CD4-positive, CD25-positive, alpha-beta regulatory T cell (primary cell): ENCODE measurements around the gene TENM4. TPM values are rescaled to one million over a fixed set of nuclear protein-coding genes. Genes with fewer than 3 reads are reported as not detected.
A peak's percentile ranks its signal among the peaks of the same experiment; 100 is the strongest.

ENCODE experiments used
- ATAC-seq, 2 donors: fragments of 150-1000 bp; cut with Tn5 transposase; one replicate each; pipeline ENCODE4 v1.10.0; 2021; ENCODE audit warnings: low read depth in 2 of 2, moderate number of reproducible peaks in 2 of 2, moderate library complexity in 1 of 2
- DNase-seq, 3 donors: peaks; one replicate each; pipeline versions ENCODE4 v3.0.0 to v3.0.0-alpha.2; 2012 to 2022; ENCODE audit warnings: mixed read lengths in 1 of 3
- H3K27ac ChIP-seq: one replicate; pipeline ENCODE4 v1.7.0; 2013; ENCODE audit warnings: mild to moderate bottlenecking, low read length; ENCODE audit not compliant: insufficient read depth, poor library complexity, severe bottlenecking
- H3K27me3 ChIP-seq: one replicate; pipeline ENCODE4 v1.7.0; 2013; ENCODE audit warnings: low read length; ENCODE audit not compliant: control insufficient read depth, insufficient read depth
- H3K36me3 ChIP-seq: one replicate; pipeline ENCODE4 v1.7.0; 2013; ENCODE audit warnings: mild to moderate bottlenecking, low read length, moderate library complexity; ENCODE audit not compliant: control insufficient read depth, insufficient read depth
- H3K4me1 ChIP-seq: 2 replicates; pipeline ENCODE4 v1.7.0; 2013; ENCODE audit warnings: mild to moderate bottlenecking, low read length; ENCODE audit not compliant: insufficient read depth, control insufficient read depth, poor library complexity, severe bottlenecking
- H3K4me3 ChIP-seq: one replicate; pipeline ENCODE4 v1.7.0; 2013; ENCODE audit warnings: low read depth, mild to moderate bottlenecking, low read length, moderate library complexity
- H3K9me3 ChIP-seq, 2 experiments: 1 replicate in 1 of 2; 2 replicates in 1 of 2; pipeline ENCODE4 v1.7.0; 2013; ENCODE audit warnings: low read length in 2 of 2, mild to moderate bottlenecking in 1 of 2, moderate library complexity in 1 of 2; ENCODE audit not compliant: control insufficient read depth in 2 of 2
- H3K27ac Mint-ChIP-seq, 3 donors: one replicate each; pipeline ENCODE4 v1.8.0; 2020 to 2022; ENCODE audit warnings: mild to moderate bottlenecking in 3 of 3, mixed read lengths in 3 of 3, moderate library complexity in 2 of 3
- H3K27me3 Mint-ChIP-seq: one replicate; pipeline ENCODE4 v1.8.0; 2022; ENCODE audit warnings: mild to moderate bottlenecking, mixed read lengths
- H3K36me3 Mint-ChIP-seq: one replicate; pipeline ENCODE4 v1.8.0; 2020; ENCODE audit warnings: mixed read lengths
- H3K4me1 Mint-ChIP-seq, 4 donors: one replicate each; pipeline ENCODE4 v1.8.0; 2020 to 2022; ENCODE audit warnings: mixed read lengths in 4 of 4, mild to moderate bottlenecking in 1 of 4
- H3K4me3 Mint-ChIP-seq, 4 donors: one replicate each; pipeline ENCODE4 v1.8.0; 2020 to 2022; ENCODE audit warnings: mild to moderate bottlenecking in 4 of 4, mixed read lengths in 4 of 4, moderate library complexity in 3 of 4
- H3K9me3 Mint-ChIP-seq, 7 donors: one replicate each; pipeline ENCODE4 v1.8.0; 2020 to 2022; ENCODE audit warnings: mixed read lengths in 7 of 7, mild to moderate bottlenecking in 3 of 7, moderate library complexity in 2 of 7
- polyA plus RNA-seq, 4 donors: library from polyadenylated mRNA; unstranded; fragments of 300-500 nt; fragmentation: Illumina TruSeq; gene quantifications; one replicate each; pipeline ENCODE4 v1.2.3, GENCODE V29; 2021
- total RNA-seq: library from RNA; stranded (reverse); gene quantifications from one replicate; pipeline ENCODE4 v1.2.3, GENCODE V29; 2022

TENM4 gene
- total and polyA plus RNA-seq, 5 donors from 2014 or later = 0.02 TPM; not detected in 4

DNA sequence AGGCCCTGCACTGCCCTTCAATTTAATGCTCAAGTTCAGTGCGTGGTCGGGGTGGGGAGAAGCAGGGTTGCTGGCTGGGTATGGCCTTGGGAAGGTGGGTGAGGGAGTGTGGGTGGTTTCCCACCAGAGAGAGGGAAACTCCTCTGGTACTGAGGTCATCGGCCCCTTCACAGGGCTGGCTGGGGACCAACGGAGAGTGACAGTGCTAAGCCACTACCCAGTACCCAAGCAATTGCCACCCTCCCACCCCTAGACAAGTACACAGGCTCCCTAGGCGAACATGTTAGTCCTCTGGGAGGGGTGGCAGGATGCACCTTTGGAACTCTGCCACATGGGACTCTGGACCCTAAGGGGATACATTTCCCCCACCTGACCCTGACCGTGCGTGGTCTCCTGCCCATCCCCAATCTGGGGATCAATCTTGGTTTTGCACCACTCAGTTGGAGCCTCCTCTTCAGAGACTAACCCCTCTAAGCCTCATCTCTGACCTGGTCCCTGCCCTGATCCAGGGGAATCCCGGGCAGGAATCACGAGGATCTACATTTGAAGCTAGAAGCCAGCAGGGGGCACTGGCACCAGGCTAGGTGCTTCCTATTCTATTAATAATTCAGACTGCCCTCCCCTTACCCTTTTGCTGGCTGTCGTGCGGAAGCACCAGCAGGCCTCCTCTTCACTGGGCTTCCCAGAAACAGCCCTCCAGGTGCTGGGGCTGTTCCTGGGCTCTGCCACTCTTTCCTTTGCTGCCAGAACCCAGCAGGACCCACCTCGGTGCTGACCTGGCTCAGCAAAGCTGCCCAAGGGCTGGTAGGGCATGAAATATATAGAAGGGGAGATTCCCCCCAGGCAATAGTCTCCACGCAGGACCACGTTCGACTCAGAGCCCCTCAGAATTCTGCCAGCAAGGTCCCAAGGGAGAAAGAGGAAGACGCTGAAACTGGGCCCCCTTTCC is 377.7 kb downstream of the TENM4 start:
- ATAC-seq (no peak), DNase-seq (no peak)
- H3K9me3 Mint-ChIP-seq = peaks cover 0 to 2% (median 0%) of the 10 kb centered on the region in 7 donors
- Histone ChIP-seq H3K27me3 (no peaks in the 10 kb centered on the region), H3K9me3 (no peaks in the 10 kb centered on the region), H3K4me3 (no peak overlapping the region), H3K4me1 (no peaks in the 10 kb centered on the region), H3K27ac (no peak overlapping the region), H3K36me3 (no peaks in the 10 kb centered on the region)
- H3K36me3 Mint-ChIP-seq = no peaks in the 10 kb centered on the region
- H3K4me3 Mint-ChIP-seq = no peak overlapping the region
- peaks cover 0 to 2% (median 0%) of the 10 kb centered on the region in 4 donors for H3K4me1 Mint-ChIP-seq
- H3K27me3 Mint-ChIP-seq = no peaks in the 10 kb centered on the region
- H3K27ac Mint-ChIP-seq = no peak overlapping the region

DNA sequence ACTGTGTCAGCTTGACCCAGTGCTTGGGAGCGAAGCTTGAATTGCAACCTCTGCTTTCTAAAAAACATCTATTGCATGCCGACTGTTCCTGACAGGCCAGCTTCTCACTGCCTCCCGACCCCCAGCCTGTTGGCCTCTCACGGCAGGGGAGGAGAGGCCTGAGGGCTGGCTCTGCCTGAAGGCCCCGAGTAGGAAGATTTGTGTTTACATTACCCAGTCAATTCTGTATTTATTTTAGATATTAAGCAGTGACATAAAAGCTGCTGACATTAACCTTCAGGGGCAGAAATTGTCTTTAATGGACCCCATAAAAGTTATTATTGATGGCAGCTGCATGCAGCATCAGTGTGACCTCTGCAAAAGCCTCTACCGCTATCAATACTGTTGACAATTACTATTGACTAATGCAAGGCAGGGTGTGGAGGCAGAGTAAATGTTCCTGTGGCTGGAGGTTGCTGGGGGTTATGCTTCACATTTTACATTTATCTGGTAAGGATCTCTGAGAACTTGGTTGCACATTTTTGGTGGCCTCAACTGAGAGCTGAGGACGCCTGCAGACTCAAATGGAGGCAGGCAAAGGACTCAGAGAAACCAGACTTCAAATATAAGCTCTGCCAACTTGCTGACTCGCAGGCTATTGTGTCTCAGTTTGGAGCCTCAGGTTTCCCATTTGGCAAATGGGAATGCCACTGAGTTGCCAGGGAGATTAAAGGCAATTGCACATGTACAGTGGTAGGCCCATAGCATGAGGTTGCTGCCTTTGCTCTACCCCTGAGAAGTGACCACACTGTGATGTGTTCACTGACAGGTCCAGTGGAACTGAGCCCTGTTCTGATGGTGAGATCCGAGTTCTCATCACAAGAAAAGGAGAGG is 380.5 kb downstream of the TENM4 start:
- Mint-ChIP-seq H3K4me1 (peaks cover 0 to 2% (median 0%) of the 10 kb centered on the region in 4 donors), H3K27ac (peak overlapping the region in 1 of 3 donors; percentile 60), H3K36me3 (no peaks in the 10 kb centered on the region), H3K27me3 (peaks cover 6% of the 10 kb centered on the region), H3K4me3 (no peak overlapping the region), H3K9me3 (peaks cover 0 to 2% (median 0%) of the 10 kb centered on the region in 7 donors)
- no peaks in the 10 kb centered on the region for H3K4me1 ChIP-seq
- H3K36me3 ChIP-seq = no peaks in the 10 kb centered on the region
- no peaks in the 10 kb centered on the region for H3K9me3 ChIP-seq
- H3K27me3 ChIP-seq = no peaks in the 10 kb centered on the region
- H3K4me3 ChIP-seq = no peak overlapping the region
- DNase-seq (no peak), ATAC-seq (no peak)
- no peak overlapping the region for H3K27ac ChIP-seq

DNA sequence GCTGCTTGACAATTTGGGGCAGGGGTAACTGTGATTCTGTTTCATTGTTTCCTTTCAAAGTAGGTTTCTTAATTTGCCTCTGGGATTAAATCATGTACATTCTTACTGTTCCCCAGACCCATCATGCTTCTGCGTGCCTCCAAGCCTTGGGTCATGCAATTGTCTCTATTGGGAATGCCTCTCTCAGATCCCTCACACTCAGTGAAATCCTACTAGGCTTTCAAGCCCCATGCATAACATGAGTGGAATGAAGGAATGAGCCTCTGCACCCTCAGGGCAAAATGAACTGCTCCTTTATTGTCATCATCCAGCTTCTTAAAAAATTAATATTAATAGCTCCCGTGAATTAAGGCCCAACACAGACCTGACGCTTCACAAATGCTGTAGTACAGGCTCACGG is 381.7 kb downstream of the TENM4 start:
- no peak for DNase-seq
- peaks cover 6% of the 10 kb centered on the region for H3K27me3 Mint-ChIP-seq
- Histone ChIP-seq H3K27ac (no peak overlapping the region), H3K4me1 (no peaks in the 10 kb centered on the region), H3K9me3 (no peaks in the 10 kb centered on the region), H3K4me3 (no peak overlapping the region), H3K36me3 (no peaks in the 10 kb centered on the region), H3K27me3 (no peaks in the 10 kb centered on the region)
- H3K4me1 Mint-ChIP-seq = peaks cover 0 to 2% (median 0%) of the 10 kb centered on the region in 4 donors
- H3K9me3 Mint-ChIP-seq = peaks cover 0 to 2% (median 0%) of the 10 kb centered on the region in 7 donors
- H3K4me3 Mint-ChIP-seq = no peak overlapping the region
- ATAC-seq = no peak
- H3K27ac Mint-ChIP-seq = no peak overlapping the region
- no peaks in the 10 kb centered on the region for H3K36me3 Mint-ChIP-seq

DNA sequence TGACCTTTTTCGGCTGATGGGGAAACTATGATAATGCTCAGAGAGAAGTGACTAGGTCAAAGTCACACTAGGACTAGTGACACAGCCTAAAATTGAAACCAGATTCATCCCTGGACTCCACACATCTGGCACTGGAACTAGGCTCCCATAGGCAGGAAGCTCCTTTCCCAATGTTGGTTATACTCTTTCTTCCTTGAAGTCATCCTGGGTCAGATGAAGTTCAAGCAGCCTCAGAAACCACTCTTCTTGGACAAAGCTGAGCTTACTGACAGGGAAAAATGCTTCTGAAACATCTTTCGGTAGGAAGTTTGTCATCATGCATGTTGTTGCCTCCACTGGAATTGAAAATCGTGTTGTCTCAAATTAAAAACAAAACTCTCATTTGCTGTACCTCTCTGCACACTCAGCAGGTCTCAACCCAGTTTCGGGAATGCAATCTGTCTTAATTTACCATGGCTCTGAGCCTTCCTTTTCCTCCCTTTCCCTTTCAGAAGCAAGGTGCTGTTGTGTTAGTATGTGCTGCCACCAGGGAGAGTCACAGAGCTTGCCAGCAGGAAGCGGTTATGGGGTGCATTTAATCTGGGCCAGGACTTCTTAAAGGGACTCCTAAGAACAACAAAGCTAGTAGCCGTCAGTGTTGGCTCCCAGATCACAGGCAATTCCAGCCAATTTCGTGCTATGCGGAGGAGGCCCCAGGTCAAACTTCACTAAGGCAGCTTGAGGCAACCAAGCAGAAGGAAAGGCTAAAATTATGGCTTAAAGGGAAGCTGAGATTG is 384.8 kb downstream of the TENM4 start:
- no peak for ATAC-seq
- Histone ChIP-seq H3K36me3 (no peaks in the 10 kb centered on the region), H3K4me3 (no peak overlapping the region), H3K9me3 (no peaks in the 10 kb centered on the region), H3K4me1 (no peaks in the 10 kb centered on the region), H3K27ac (no peak overlapping the region), H3K27me3 (no peaks in the 10 kb centered on the region)
- Mint-ChIP-seq H3K27me3 (peaks cover 6% of the 10 kb centered on the region), H3K4me3 (no peak overlapping the region), H3K27ac (no peak overlapping the region), H3K4me1 (peaks cover 0 to 2% (median 0%) of the 10 kb centered on the region in 4 donors), H3K9me3 (peaks cover 0 to 2% (median 0%) of the 10 kb centered on the region in 7 donors), H3K36me3 (no peaks in the 10 kb centered on the region)
- DNase-seq = no peak

DNA sequence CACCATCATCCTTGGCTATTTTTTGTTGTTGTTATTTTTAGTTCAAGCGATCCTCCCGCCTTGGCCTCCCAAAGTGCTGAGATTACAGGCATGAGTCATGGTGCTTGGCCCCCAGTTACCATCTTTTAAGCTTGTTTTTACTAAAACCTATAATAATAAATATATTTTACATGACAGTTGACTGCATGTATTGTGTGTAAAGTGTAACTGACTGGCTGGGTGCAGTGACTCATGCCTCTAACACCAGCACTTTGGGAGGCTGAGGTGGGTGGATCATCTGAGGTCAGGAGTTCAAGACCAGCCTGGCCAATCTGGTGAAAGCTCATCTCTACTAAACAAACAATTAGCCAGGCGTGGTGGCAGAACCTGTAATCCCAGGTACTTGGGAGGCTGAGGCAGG is 386.2 kb downstream of the TENM4 start:
- no peaks in the 10 kb centered on the region for H3K4me1 ChIP-seq
- Mint-ChIP-seq H3K27ac (no peak overlapping the region), H3K4me1 (peaks cover 0 to 2% (median 0%) of the 10 kb centered on the region in 4 donors), H3K36me3 (no peaks in the 10 kb centered on the region), H3K9me3 (no peaks in the 10 kb centered on the region), H3K4me3 (no peak overlapping the region), H3K27me3 (peaks cover 6% of the 10 kb centered on the region)
- no peaks in the 10 kb centered on the region for H3K9me3 ChIP-seq
- ATAC-seq (no peak), DNase-seq (no peak)
- H3K4me3 ChIP-seq = no peak overlapping the region
- H3K36me3 ChIP-seq = no peaks in the 10 kb centered on the region
- no peak overlapping the region for H3K27ac ChIP-seq
- H3K27me3 ChIP-seq = no peaks in the 10 kb centered on the region

- no peak overlapping the region for H3K27ac ChIP-seq
- H3K4me3 ChIP-seq = no peak overlapping the region
- Mint-ChIP-seq H3K9me3 (no peaks in the 10 kb centered on the region), H3K36me3 (no peaks in the 10 kb centered on the region), H3K27me3 (peaks cover 6% of the 10 kb centered on the region), H3K4me3 (no peak overlapping the region), H3K4me1 (peaks cover 0 to 2% (median 0%) of the 10 kb centered on the region in 4 donors), H3K27ac (no peak overlapping the region)
- no peaks in the 10 kb centered on the region for H3K27me3 ChIP-seq
- no peak for DNase-seq
- H3K4me1 ChIP-seq = no peaks in the 10 kb centered on the region
- no peak for ATAC-seq
- H3K36me3 ChIP-seq = no peaks in the 10 kb centered on the region
- no peaks in the 10 kb centered on the region for H3K9me3 ChIP-seq
Observed at GRCh38 chr11:79052544-79052943, 388.3 kb downstream of the TENM4 start.

GRCh38 chr11:79050786-79051185 is 390.0 kb downstream of the TENM4 start:
- Mint-ChIP-seq H3K9me3 (no peaks in the 10 kb centered on the region), H3K27me3 (no peaks in the 10 kb centered on the region), H3K4me3 (no peak overlapping the region), H3K27ac (no peak overlapping the region), H3K4me1 (no peaks in the 10 kb centered on the region), H3K36me3 (no peaks in the 10 kb centered on the region)
- DNase-seq = no peak
- Histone ChIP-seq H3K36me3 (no peaks in the 10 kb centered on the region), H3K9me3 (no peaks in the 10 kb centered on the region), H3K4me3 (no peak overlapping the region), H3K27me3 (no peaks in the 10 kb centered on the region), H3K27ac (no peak overlapping the region), H3K4me1 (no peaks in the 10 kb centered on the region)
- ATAC-seq = no peak
